Body of pancreas (tissue), 4 donors: ENCODE data around the gene CDK14. TPM values are rescaled to one million over a fixed set of nuclear protein-coding genes. Genes with fewer than 3 reads are reported as not detected.

ENCODE experiments used
- ATAC-seq: fragments of 150-250 bp; one replicate; pipeline ENCODE4 v1.9.1; 2016
- DNase-seq, 4 donors: peaks; one replicate each; pipeline ENCODE4 v3.0.0-alpha.2; 2019
- H3K27ac ChIP-seq, 4 donors: fragments of 200-600 bp; sonication (generic); 1 replicate in 3 of 4; 2 replicates in 1 of 4; pipeline versions ENCODE4 v1.5.1 to v1.6.1; 2016 to 2019; ENCODE audit warnings: mild to moderate bottlenecking in 1 of 4, mixed read lengths in 1 of 4, moderate library complexity in 1 of 4
- H3K27me3 ChIP-seq, 2 donors: fragments of 200-600 bp; sonication (generic); one replicate each; pipeline ENCODE4 v1.6.0; 2016; ENCODE audit warnings: mild to moderate bottlenecking in 1 of 2
- H3K36me3 ChIP-seq, 2 donors: fragments of 200-600 bp; sonication (generic); replicated peaks in 1 of 2; 2 replicates each; pipeline ENCODE4 v1.5.1; 2016; ENCODE audit warnings: low read depth in 2 of 2; ENCODE audit not compliant: insufficient read depth in 1 of 2
- H3K4me1 ChIP-seq: fragments of 200-600 bp; sonication (generic); one replicate; pipeline ENCODE4 v1.6.0; 2016
- H3K4me3 ChIP-seq, 2 donors: fragments of 200-600 bp; sonication (generic); 1 replicate in 1 of 2; 2 replicates in 1 of 2; pipeline ENCODE4 v1.5.1; 2016 to 2019
- H3K9me3 ChIP-seq, 3 donors: fragments of 200-600 bp; sonication (generic); 1 replicate in 2 of 3; 2 replicates in 1 of 3; pipeline ENCODE4 v1.5.1; 2016
- CTCF ChIP-seq, 7 experiments: fragments of 450-650 bp in 4 of 7; fragments of 200-600 bp in 3 of 7; sonication (generic) in 3 of 7; IDR thresholded peaks; one replicate each; pipeline ENCODE4 v1.5.1; 2016 to 2019; ENCODE audit warnings: antibody characterized with exemption in 7 of 7
- POLR2A ChIP-seq, 3 donors: fragments of 450-650 bp; IDR thresholded peaks; one replicate each; pipeline ENCODE4 v1.6.1; 2016; ENCODE audit warnings: antibody characterized with exemption in 3 of 3, mild to moderate bottlenecking in 2 of 3
- WGBS, 2 donors: methylation state at CpG; one replicate each; pipeline ENCODE4 v1.1.5; 2017; 5-methylcytosine and 5-hydroxymethylcytosine counted together
- intact Hi-C: fragments of 100-400 bp; cut with DNase I; formaldehyde crosslinking; loops from one replicate; pipeline ENCODE4 v1.15.1; 2023
- total RNA-seq, 2 donors: library from RNA; depleted of rRNA; stranded (reverse); fragments of >200 nt; gene quantifications; one replicate each; pipeline ENCODE4 v1.1.0, GENCODE V29; 2016

Gene CDK14
- total RNA-seq, 2 donors from 2014 or later = 21.8 to 35.6 TPM

DNA sequence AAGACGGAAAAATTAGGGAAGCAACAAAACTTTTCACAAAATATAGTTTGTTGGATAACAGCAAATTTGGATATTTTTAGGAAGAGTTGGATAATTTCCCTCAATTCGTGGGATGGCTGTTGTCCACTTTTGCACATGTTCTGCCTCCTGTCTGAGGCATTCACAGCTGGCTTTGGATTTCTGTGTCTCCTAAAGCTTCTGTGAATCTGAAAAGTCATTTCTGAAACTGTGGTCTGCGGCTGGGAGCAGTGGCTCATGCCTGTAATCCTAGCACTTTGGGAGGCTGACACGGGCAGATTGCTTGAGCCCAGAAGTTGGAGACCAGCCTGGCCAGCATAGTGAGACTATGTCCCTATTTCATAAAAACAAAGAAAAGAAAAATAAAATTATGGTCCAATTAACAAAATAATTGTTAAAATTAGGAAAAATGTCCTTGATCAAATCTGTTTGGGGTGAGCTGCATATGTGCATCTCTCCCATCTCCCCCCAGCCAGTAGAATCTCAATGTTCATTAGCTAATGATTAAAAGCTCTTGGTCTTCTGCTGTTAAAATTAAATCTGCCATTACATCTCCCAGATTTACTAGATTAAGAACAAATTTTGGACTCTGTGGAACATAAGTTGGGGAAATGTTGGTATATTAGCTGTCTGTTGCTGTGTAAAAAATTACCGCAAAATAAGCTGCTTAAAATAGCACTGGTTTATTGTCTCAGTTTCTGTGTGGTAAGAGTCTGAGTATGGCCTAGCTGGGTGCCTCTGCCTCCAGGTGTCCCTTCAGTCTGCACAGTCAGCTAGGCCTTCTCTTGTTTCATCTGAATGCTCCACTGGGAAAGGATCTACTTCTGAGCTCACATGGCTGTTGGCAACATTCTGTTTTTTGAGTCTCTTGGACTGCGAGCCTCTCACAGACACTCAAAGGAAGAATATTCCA lies 336.1 kb downstream of the CDK14 start:
- no peak for DNase-seq
- intact Hi-C loops = no loop called here
- WGBS, 2 donors = 77 to 84% methylated on average over 6 of the region's 6 CpGs
- no peak overlapping the region for H3K27ac ChIP-seq
- H3K9me3 ChIP-seq = no peaks in the 10 kb centered on the region
- H3K4me3 ChIP-seq = no peak overlapping the region
- H3K27me3 ChIP-seq = no peaks in the 10 kb centered on the region
- TF ChIP-seq CTCF (IDR thresholded peaks at IDR 0.05) (no peak), POLR2A (IDR thresholded peaks at IDR 0.05) (no peak)
- H3K36me3 ChIP-seq = no peaks in the 10 kb centered on the region
- H3K4me1 ChIP-seq = peaks cover 16% of the 10 kb centered on the region
- no peak for ATAC-seq

DNA sequence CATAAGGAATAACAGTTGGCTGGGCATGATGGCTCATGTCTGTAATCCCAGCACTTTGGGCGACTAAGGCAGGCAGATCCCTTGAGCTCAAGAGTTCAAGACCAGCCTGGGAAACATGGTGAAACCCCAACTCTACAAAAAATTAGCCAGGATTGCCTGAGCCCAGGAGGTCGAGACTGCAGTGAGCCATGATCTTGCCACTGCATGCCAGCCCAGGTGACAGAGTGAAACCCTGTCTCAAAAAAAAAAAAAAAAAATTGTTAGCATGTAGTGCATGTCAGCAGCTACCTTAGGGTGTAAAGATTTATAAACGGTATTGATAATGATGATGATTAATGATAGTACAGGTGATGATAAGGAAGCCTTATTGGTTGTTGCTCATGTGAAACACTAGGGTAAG lies 336.9 kb downstream of the CDK14 start:
- WGBS, 2 donors = 73 to 77% methylated on average over 3 of the region's 3 CpGs
- no peak overlapping the region for H3K4me3 ChIP-seq
- ATAC-seq = no peak

DNA sequence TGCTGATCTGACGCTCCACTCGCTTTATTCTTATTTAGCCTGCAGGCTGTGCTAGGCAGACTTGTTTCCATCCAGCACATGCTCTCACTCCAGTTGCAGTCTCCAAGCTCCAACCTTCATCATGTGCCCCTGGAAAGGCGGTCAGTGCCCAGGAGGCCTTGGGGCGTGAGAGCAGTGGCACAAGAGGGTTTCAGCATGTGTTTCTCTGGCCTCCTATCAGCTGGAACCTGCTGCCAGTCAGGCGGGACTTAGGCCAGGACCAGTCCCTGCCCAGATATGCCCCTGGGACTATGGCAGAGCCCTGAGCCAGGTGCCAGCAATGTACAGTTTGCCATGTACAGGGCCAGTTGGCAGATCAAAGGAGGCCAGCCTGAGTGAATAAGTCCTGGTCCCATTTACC lies 337.9 kb downstream of the CDK14 start:
- ATAC-seq = peak; percentile 98
- TF ChIP-seq CTCF (IDR thresholded peaks at IDR 0.05) (peak in 1 of 7 experiments; percentile 5), POLR2A (IDR thresholded peaks at IDR 0.05) (no peak)
- WGBS, 2 donors = 51 to 59% methylated on average over 4 to 5 of the region's 5 CpGs
- no peak overlapping the region for H3K4me3 ChIP-seq
- H3K27ac ChIP-seq = peak overlapping the region in 3 of 4 donors; percentile 4 to 60 (median 14)
- no peaks in the 10 kb centered on the region for H3K36me3 ChIP-seq
- H3K27me3 ChIP-seq = no peaks in the 10 kb centered on the region
- DNase-seq = peak; percentile 75 to 90 (median 81)
- no peaks in the 10 kb centered on the region for H3K9me3 ChIP-seq
- intact Hi-C loops = no loop called here
- H3K4me1 ChIP-seq = peaks cover 16% of the 10 kb centered on the region

More for the DNA sequence above, 336.9 kb downstream of the CDK14 start:
- Histone ChIP-seq H3K4me1 (peaks cover 16% of the 10 kb centered on the region), H3K27me3 (no peaks in the 10 kb centered on the region), H3K9me3 (no peaks in the 10 kb centered on the region), H3K36me3 (no peaks in the 10 kb centered on the region), H3K27ac (no peak overlapping the region)
- no peak for TF ChIP-seq POLR2A (IDR thresholded peaks at IDR 0.05)
- TF ChIP-seq CTCF (IDR thresholded peaks at IDR 0.05) = no peak
- no peak for DNase-seq
- intact Hi-C loops = no loop called here

DNA sequence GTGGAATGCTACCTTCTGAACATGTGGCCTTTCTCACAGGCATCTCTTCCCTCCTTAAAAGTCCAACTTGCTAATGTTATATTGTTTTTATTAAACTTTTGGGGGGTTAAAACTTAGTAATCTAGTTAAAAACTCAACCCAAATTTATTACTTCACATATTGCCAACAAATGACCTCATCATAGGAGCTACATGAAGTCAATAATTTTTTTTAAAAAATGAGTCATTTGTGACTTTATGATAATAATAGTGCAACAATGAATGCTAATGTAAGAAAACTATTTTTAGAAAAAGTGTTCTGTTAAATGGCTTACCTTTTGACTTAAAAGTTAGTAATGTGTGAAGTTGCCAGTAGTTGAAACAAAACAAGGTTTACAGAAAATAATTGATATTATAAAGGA lies 342.2 kb downstream of the CDK14 start:
- H3K27ac ChIP-seq = no peak overlapping the region
- intact Hi-C loops = no loop called here
- H3K9me3 ChIP-seq = no peaks in the 10 kb centered on the region
- H3K36me3 ChIP-seq = no peaks in the 10 kb centered on the region
- peaks cover 12% of the 10 kb centered on the region for H3K4me1 ChIP-seq
- H3K27me3 ChIP-seq = no peaks in the 10 kb centered on the region
- H3K4me3 ChIP-seq = no peak overlapping the region
- DNase-seq (no peak), ATAC-seq (no peak)
- TF ChIP-seq CTCF (IDR thresholded peaks at IDR 0.05) (no peak), POLR2A (IDR thresholded peaks at IDR 0.05) (no peak)

GRCh38 chr7:90939666-90940065 lies 343.5 kb downstream of the CDK14 start:
- WGBS, 2 donors = 89 to 90% methylated on average over 3 of the region's 3 CpGs
- intact Hi-C loops = no loop called here
- Histone ChIP-seq H3K4me3 (no peak overlapping the region), H3K4me1 (peaks cover 7% of the 10 kb centered on the region), H3K27me3 (no peaks in the 10 kb centered on the region), H3K9me3 (no peaks in the 10 kb centered on the region), H3K36me3 (no peaks in the 10 kb centered on the region), H3K27ac (no peak overlapping the region)
- DNase-seq (no peak), ATAC-seq (no peak)
- TF ChIP-seq CTCF (IDR thresholded peaks at IDR 0.05) (no peak), POLR2A (IDR thresholded peaks at IDR 0.05) (no peak)
